ENCODE measurements around the gene TTBK2.
"Not testable (repeated sequence)": the region's sequence is repeated elsewhere in the genome, so short reads cannot be mapped to it uniquely, and the experiment has no call there.

The TTBK2 gene

DNA sequence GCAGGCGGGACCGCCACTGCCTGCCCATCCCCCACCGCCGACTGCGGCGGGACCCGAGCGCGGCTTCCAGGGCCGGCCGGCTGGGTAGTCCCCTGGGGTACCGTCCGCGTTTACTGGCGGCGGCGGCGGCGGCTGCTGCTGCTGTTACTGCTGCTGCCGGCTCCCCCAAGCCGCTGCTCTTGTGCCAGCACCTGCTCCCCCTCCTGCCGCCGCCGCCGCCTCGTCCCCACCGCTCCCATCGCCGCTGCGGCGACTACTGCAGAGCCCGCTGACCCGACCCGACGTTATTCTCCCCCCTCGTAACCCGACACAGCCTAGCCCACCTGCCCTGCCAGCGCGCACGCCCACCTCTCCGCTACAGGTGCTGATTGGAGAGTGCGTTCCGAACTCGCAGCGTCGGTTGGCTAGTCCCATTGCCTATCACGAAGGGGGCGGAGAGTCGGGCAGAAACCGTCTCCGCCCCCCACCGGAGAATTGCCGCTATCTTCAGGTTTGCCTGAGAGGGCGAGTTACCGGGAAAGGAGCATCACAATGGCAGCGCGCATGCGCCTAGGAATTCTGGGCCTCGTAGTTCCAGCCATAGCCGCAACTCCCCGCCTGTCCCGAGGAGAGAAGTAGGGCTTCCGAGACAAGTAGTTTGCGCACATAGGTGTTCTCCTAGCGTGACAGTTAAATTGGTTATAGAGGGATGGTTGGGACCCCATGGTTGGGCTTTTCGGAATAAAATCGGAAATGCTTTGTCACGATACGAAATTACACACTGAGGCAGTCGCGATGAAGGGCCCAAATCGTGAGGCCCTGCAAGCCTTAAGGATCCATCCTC is at the start of gene TTBK2:
TSS of gene TTBK2 (minus strand) at position 260 of the 823 bp plus-strand sequence. CDS start 42,161 bp downstream, outside the sequence.
- peak within 1 kb of the TSS; percentile 96 for H2AFZ ChIP-seq (ENCODE audit: low read depth, low read length)
- H4K20me1 ChIP-seq (ENCODE audit: insufficient read depth, low read length), result no peaks in the 10 kb centered on the region
- H3K4me3 ChIP-seq (ENCODE audit: low read length), result peak within 1 kb of the TSS; percentile 83
- peaks cover 26% of the 10 kb centered on the region for H3K4me1 ChIP-seq (ENCODE audit: low read length)
- no peaks in the 10 kb centered on the region for H3K27me3 ChIP-seq (ENCODE audit: low read depth, low read length)
- no peaks in the 10 kb centered on the region for H3K9me3 ChIP-seq (ENCODE audit: insufficient read depth, low read length)
- TF ChIP-seq, protein P1, sequence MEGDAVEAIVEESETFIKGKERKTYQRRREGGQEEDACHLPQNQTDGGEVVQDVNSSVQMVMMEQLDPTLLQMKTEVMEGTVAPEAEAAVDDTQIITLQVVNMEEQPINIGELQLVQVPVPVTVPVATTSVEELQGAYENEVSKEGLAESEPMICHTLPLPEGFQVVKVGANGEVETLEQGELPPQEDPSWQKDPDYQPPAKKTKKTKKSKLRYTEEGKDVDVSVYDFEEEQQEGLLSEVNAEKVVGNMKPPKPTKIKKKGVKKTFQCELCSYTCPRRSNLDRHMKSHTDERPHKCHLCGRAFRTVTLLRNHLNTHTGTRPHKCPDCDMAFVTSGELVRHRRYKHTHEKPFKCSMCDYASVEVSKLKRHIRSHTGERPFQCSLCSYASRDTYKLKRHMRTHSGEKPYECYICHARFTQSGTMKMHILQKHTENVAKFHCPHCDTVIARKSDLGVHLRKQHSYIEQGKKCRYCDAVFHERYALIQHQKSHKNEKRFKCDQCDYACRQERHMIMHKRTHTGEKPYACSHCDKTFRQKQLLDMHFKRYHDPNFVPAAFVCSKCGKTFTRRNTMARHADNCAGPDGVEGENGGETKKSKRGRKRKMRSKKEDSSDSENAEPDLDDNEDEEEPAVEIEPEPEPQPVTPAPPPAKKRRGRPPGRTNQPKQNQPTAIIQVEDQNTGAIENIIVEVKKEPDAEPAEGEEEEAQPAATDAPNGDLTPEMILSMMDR (IDR thresholded peaks at IDR 0.05; ENCODE audit: low read depth, low read length), result no peak
- no peak for TF ChIP-seq EZH2phosphoT487 (IDR thresholded peaks at IDR 0.05; ENCODE audit: low read depth)
- peaks cover 20% of the 10 kb centered on the region for H3K79me2 ChIP-seq (ENCODE audit: low read length)
- H3K27ac ChIP-seq (ENCODE audit: low read length), result peak within 1 kb of the TSS; percentile 7; the same call in 1 of the 2 replicates
- H3K36me3 ChIP-seq (replicated peaks; ENCODE audit: low read depth, low read length), result no peaks in the 10 kb centered on the region
- peak within 1 kb of the TSS; percentile 73 for H3K9ac ChIP-seq (ENCODE audit: low read length)
- peak within 1 kb of the TSS; percentile 96 for H3K4me2 ChIP-seq (ENCODE audit: low read length)

DNA sequence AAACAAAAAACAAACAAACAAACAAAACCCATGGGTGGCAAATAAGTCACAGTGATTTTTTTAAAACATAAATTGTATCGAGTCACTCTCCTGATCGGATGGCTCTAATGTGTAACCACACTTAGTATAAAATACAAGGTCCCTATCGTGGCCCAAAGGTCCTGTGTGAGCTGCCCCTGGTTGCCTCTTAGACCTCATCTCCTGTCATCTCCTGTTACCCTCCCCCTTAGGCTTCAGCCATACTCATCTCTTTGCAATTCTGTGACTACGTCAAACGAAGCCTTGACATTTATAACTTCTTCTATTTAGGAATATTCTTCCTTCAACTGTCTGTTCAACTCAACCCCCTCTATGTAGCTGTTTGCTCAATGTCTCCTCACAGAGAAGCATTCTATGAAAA is 43.9 kb upstream of the TTBK2 start:
- Histone ChIP-seq H2AFZ (ENCODE audit: low read depth, low read length) (no peak overlapping the region), H3K27ac (ENCODE audit: low read length) (no peak overlapping the region), H3K4me2 (ENCODE audit: low read length) (no peak overlapping the region), H3K36me3 (replicated peaks; ENCODE audit: low read depth, low read length) (peaks cover 17% of the 10 kb centered on the region), H3K79me2 (ENCODE audit: low read length) (no peaks in the 10 kb centered on the region), H3K9me3 (ENCODE audit: insufficient read depth, low read length) (no peaks in the 10 kb centered on the region), H3K9ac (ENCODE audit: low read length) (no peak overlapping the region), H4K20me1 (ENCODE audit: insufficient read depth, low read length) (no peaks in the 10 kb centered on the region), H3K4me3 (ENCODE audit: low read length) (no peak overlapping the region), H3K4me1 (ENCODE audit: low read length) (peaks cover 8% of the 10 kb centered on the region), H3K27me3 (ENCODE audit: low read depth, low read length) (no peaks in the 10 kb centered on the region)
- TF ChIP-seq, protein P1 (IDR thresholded peaks at IDR 0.05; ENCODE audit: low read depth, low read length), result no peak
- TF ChIP-seq EZH2phosphoT487 (IDR thresholded peaks at IDR 0.05; ENCODE audit: low read depth), result no peak

- Histone ChIP-seq H3K79me2 (ENCODE audit: low read length) (no peaks in the 10 kb centered on the region), H3K27ac (ENCODE audit: low read length) (no peak overlapping the region), H2AFZ (ENCODE audit: low read depth, low read length) (no peak overlapping the region), H3K9me3 (ENCODE audit: insufficient read depth, low read length) (no peaks in the 10 kb centered on the region), H4K20me1 (ENCODE audit: insufficient read depth, low read length) (no peaks in the 10 kb centered on the region), H3K4me1 (ENCODE audit: low read length) (no peaks in the 10 kb centered on the region), H3K27me3 (ENCODE audit: low read depth, low read length) (no peaks in the 10 kb centered on the region), H3K4me3 (ENCODE audit: low read length) (no peak overlapping the region), H3K9ac (ENCODE audit: low read length) (no peak overlapping the region), H3K4me2 (ENCODE audit: low read length) (no peak overlapping the region), H3K36me3 (replicated peaks; ENCODE audit: low read depth, low read length) (peaks cover 29% of the 10 kb centered on the region)
- TF ChIP-seq, protein P1 (IDR thresholded peaks at IDR 0.05; ENCODE audit: low read depth, low read length), result no peak
- no peak for TF ChIP-seq EZH2phosphoT487 (IDR thresholded peaks at IDR 0.05; ENCODE audit: low read depth)
These were observed 34.9 kb upstream of the TTBK2 start for GRCh38 chr15:42955518-42955917.

DNA sequence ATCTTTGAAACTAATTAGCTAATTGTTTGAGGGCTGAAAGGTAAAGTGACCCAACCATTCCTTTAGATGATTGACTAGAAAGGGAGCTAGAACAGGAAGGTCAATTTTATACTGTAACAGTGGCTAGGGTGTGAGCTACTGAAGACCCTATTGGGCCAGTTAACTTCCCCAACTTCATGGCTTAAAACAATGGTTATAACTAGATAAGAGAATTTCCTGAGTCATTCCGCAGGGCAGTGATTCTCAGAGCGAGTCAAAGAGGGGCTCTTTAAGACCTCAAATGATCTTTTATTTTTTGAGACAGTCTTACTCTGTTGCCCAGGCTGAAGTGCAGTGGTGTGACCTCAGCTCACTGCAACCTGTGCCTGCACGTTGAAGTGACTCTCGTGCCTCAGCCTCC is 33.7 kb upstream of the TTBK2 start:
- no peaks in the 10 kb centered on the region for H3K9me3 ChIP-seq (ENCODE audit: insufficient read depth, low read length)
- peaks cover 21% of the 10 kb centered on the region for H3K36me3 ChIP-seq (replicated peaks; ENCODE audit: low read depth, low read length)

DNA sequence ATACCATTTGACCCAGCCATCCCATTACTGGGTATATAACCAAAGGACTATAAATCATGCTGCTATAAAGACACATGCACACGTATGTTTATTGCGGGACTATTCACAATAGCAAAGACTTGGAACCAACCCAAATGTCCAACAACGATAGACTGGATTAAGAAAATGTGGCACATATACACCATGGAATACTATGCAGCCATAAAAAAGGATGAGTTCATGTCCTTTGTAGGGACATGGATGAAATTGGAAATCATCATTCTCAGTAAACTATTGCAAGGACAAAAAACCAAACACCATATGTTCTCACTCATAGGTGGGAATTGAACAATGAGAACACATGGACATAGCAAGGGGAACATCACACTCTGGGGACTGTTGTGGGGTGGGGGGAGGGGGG is 28.3 kb upstream of the TTBK2 start:
- H3K9ac ChIP-seq (ENCODE audit: low read length); H4K20me1 ChIP-seq (ENCODE audit: insufficient read depth, low read length); H3K27me3 ChIP-seq (ENCODE audit: low read depth, low read length); H3K27ac ChIP-seq (ENCODE audit: low read length); H3K79me2 ChIP-seq (ENCODE audit: low read length); H3K4me2 ChIP-seq (ENCODE audit: low read length); H2AFZ ChIP-seq (ENCODE audit: low read depth, low read length); H3K4me1 ChIP-seq (ENCODE audit: low read length); H3K4me3 ChIP-seq (ENCODE audit: low read length); H3K9me3 ChIP-seq (ENCODE audit: insufficient read depth, low read length): not testable (repeated sequence)
- peaks cover 13% of the 10 kb centered on the region for H3K36me3 ChIP-seq (replicated peaks; ENCODE audit: low read depth, low read length)

More for the DNA sequence above, 33.7 kb upstream of the TTBK2 start:
- H2AFZ ChIP-seq (ENCODE audit: low read depth, low read length), result no peak overlapping the region
- no peak overlapping the region for H3K4me2 ChIP-seq (ENCODE audit: low read length)
- H3K9ac ChIP-seq (ENCODE audit: low read length), result no peak overlapping the region
- H3K27me3 ChIP-seq (ENCODE audit: low read depth, low read length), result no peaks in the 10 kb centered on the region
- no peak overlapping the region for H3K4me3 ChIP-seq (ENCODE audit: low read length)
- no peak overlapping the region for H3K27ac ChIP-seq (ENCODE audit: low read length)
- no peaks in the 10 kb centered on the region for H3K4me1 ChIP-seq (ENCODE audit: low read length)
- no peaks in the 10 kb centered on the region for H4K20me1 ChIP-seq (ENCODE audit: insufficient read depth, low read length)
- no peaks in the 10 kb centered on the region for H3K79me2 ChIP-seq (ENCODE audit: low read length)
- TF ChIP-seq, protein P1 (IDR thresholded peaks at IDR 0.05; ENCODE audit: low read depth, low read length), result no peak
- no peak for TF ChIP-seq EZH2phosphoT487 (IDR thresholded peaks at IDR 0.05; ENCODE audit: low read depth)

Data from OCI-LY3 (cell line).